ENCODE results near the gene OAF.
"Not testable (repeated sequence)": the region's sequence is repeated elsewhere in the genome, so short reads cannot be mapped to it uniquely, and the experiment has no call there.

OAF gene

DNA sequence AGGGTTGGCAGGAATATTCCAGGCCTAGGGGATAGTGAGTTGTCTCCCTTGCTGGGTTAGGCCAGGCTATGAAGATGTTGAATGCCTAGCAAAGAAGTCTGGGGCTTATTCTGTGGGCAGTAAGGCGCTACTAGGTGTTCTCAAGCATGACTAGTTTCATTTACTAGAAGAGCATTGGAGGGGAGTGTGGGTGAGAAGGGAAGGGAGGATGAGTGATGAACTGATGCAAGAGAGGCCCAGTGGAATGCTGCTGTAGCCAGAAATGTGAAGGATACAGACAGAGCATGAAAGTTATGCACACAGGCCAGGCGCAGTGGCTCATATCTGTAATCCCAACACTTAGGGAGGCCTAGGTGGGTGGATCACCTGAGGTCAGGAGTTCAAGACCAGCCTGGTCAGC, 62.6 kb downstream of the OAF start:
- DNase-seq (ENCODE audit: low read depth) = no peak

DNA sequence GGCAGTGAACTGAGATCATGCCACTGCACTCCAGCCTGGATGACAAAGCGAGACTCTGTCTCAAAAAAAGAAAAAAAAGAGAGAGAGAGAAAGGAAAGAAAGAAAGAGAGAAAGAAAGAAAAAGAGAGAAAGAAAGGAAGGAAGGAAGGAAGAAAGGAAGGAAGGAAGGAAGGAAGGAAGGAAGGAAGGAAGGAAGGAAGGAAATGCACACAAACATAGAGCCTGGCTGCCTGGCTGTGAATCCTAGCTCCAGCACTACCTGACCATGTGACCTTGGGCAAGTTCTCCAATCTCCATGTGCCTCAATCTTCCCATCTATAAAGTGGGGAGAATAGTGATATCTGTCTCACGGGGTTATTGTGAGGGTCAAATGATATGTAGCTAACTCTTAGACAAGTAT, 63.1 kb downstream of the OAF start:
- DNase-seq (ENCODE audit: low read depth) = not testable (repeated sequence)

DNA sequence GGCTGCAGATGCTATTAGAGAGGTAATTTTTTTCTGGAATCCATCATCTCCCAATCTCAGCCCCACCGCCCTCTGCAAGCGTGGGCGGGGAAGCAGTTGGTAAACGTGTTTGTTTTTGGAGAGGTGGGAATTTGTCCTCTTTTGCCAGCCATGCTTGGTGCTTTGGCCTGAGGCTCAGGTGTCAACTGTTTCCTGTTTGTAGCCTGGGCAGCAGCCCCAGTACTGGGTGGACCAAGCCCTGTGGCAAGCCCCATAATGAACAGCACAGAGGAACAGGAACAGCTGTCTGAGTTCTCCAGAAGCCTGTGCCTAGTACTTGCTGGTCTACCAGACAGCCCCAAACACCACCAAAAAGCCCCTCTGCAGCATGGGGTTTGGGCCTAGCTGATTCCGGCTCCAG, 68.7 kb downstream of the OAF start:
- no peak for DNase-seq (ENCODE audit: low read depth)

Data from HS-5 (cell line).